ENCODE measurements around the gene RTCB. TPM values are rescaled to one million over a fixed set of nuclear protein-coding genes. Genes with fewer than 3 reads are reported as not detected.

The RTCB gene
- total and polyA plus RNA-seq, 2 experiments from 2014 or later = 52.5 to 99.0 TPM

DNA sequence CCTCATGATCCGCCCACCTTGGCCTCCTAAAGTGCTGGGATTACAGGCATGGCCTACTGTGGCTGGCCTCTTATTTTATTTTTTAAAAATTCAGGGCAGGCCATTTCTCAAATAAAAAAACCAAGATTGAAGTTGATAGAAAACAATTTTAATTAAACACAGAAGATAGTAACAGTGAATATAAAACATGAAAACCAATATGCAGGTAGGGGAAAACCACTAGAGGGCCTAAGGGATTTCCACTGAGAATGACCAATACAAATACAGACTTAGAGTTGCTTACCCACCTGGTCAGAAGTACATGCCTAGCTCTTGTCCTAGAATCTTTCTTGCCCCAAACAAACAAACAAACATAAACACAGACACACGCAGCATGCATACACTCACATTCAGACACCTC is 1.7 kb upstream of the RTCB start:
- Histone ChIP-seq H3K79me2 (replicated peaks; ENCODE audit: insufficient read depth) (peaks cover 32% of the 10 kb centered on the region), H2AFZ (peak overlapping the region; percentile 60; the same call in 1 of the 2 replicates), H3K36me3 (ENCODE audit: insufficient read depth) (no peaks in the 10 kb centered on the region), H3F3A (replicated peaks; ENCODE audit: low read depth) (no peaks in the 10 kb centered on the region), H3K4me2 (no peak overlapping the region), H3K27me3 (ENCODE audit: insufficient read depth) (peaks cover 14% of the 10 kb centered on the region; the same call in 1 of the 2 replicates), H4K20me1 (replicated peaks; ENCODE audit: insufficient read depth) (peaks cover 15% of the 10 kb centered on the region; the same call in 1 of the 2 replicates), H3K4me1 (ENCODE audit: insufficient read depth) (peaks cover 6% of the 10 kb centered on the region; the same call in 1 of the 2 replicates), H3K4me3 (no peak overlapping the region), H3K9me2 (ENCODE audit: insufficient read depth) (no peaks in the 10 kb centered on the region), H3K27ac (ENCODE audit: low read depth) (no peak overlapping the region)
- no peaks in the 10 kb centered on the region; the same call in 2 of the 3 replicates for H3K9me3 Mint-ChIP-seq
- no peak overlapping the region; the same call in 1 of the 2 replicates for H3K27ac Mint-ChIP-seq
- peaks cover 8% of the 10 kb centered on the region for H3K36me3 Mint-ChIP-seq (ENCODE audit: low read depth)
- TF ChIP-seq EZH2phosphoT487 (IDR thresholded peaks at IDR 0.05; ENCODE audit: unreplicated experiment) (no peak), CREB1 (CRISPR knock-in tag; IDR thresholded peaks at IDR 0.05; ENCODE audit: low read depth) (no peak)
- TF ChIP-seq, protein P1, sequence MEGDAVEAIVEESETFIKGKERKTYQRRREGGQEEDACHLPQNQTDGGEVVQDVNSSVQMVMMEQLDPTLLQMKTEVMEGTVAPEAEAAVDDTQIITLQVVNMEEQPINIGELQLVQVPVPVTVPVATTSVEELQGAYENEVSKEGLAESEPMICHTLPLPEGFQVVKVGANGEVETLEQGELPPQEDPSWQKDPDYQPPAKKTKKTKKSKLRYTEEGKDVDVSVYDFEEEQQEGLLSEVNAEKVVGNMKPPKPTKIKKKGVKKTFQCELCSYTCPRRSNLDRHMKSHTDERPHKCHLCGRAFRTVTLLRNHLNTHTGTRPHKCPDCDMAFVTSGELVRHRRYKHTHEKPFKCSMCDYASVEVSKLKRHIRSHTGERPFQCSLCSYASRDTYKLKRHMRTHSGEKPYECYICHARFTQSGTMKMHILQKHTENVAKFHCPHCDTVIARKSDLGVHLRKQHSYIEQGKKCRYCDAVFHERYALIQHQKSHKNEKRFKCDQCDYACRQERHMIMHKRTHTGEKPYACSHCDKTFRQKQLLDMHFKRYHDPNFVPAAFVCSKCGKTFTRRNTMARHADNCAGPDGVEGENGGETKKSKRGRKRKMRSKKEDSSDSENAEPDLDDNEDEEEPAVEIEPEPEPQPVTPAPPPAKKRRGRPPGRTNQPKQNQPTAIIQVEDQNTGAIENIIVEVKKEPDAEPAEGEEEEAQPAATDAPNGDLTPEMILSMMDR (conservative IDR thresholded peaks at IDR 0.05; ENCODE audit: low read depth in 2 of 2) = peak; percentile 46 to 69
- peak; percentile 37 for ATAC-seq
- peaks cover 4% of the 10 kb centered on the region for H3K27me3 Mint-ChIP-seq (ENCODE audit: insufficient read depth, low read depth, poor library complexity)
- peak; percentile 40 for DNase-seq (ENCODE audit: low spot score)
- no peak overlapping the region for H3K4me3 Mint-ChIP-seq
- peaks cover 17% of the 10 kb centered on the region for H3K4me1 Mint-ChIP-seq

DNA sequence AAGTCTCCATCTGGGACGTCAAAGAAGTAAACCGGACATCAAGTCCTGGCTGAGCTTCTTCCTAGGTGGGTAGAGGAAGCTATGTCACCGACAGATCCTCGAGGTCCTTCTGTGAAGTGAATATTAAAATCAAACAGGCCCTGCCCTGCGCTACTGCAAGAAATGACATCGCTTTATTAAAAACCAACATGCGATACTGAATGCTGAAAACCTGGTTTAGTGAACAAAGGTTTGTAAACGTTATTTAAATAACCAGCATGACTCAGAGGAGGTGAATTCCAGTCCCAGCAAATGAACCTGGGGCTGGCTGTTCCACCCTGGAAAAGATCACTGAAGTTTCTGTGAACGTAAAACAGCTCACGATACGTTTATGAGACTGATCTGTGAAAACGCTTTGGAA is 645 bp downstream of the RTCB start:
- Histone ChIP-seq H3K27ac (ENCODE audit: low read depth) (no peak overlapping the region), H3K79me2 (replicated peaks; ENCODE audit: insufficient read depth) (peaks cover 39% of the 10 kb centered on the region), H3K9me2 (ENCODE audit: insufficient read depth) (no peaks in the 10 kb centered on the region), H4K20me1 (replicated peaks; ENCODE audit: insufficient read depth) (peaks cover 15% of the 10 kb centered on the region; the same call in 1 of the 2 replicates), H3K27me3 (ENCODE audit: insufficient read depth) (no peaks in the 10 kb centered on the region; the same call in 1 of the 2 replicates), H3K4me1 (ENCODE audit: insufficient read depth) (peaks cover 6% of the 10 kb centered on the region; the same call in 1 of the 2 replicates), H3F3A (replicated peaks; ENCODE audit: low read depth) (no peaks in the 10 kb centered on the region), H2AFZ (peak overlapping the region; percentile 89), H3K4me3 (peak overlapping the region; percentile 73), H3K4me2 (peak overlapping the region; percentile 78), H3K36me3 (ENCODE audit: insufficient read depth) (peaks cover 23% of the 10 kb centered on the region)
- peak overlapping the region; percentile 91 for H3K27ac Mint-ChIP-seq
- peaks cover 17% of the 10 kb centered on the region for H3K4me1 Mint-ChIP-seq
- peaks cover 3% of the 10 kb centered on the region for H3K27me3 Mint-ChIP-seq (ENCODE audit: insufficient read depth, low read depth, poor library complexity)
- H3K4me3 Mint-ChIP-seq = peak overlapping the region; percentile 96
- no peak; the same call in 2 of the 3 replicates for ATAC-seq
- peak; percentile 50 for DNase-seq (ENCODE audit: low spot score)
- H3K9me3 Mint-ChIP-seq = no peaks in the 10 kb centered on the region; the same call in 2 of the 3 replicates
- H3K36me3 Mint-ChIP-seq (ENCODE audit: low read depth) = peaks cover 25% of the 10 kb centered on the region
- TF ChIP-seq ZNF114 (CRISPR knock-in tag; IDR thresholded peaks at IDR 0.05) (no peak), ETS1 (IDR thresholded peaks at IDR 0.05) (no peak), EZH2 (IDR thresholded peaks at IDR 0.05; ENCODE audit: low read depth, unreplicated experiment) (no peak), REST (IDR thresholded peaks at IDR 0.05; ENCODE audit: unreplicated experiment) (no peak), POLR2AphosphoS5 (IDR thresholded peaks at IDR 0.05; ENCODE audit: low read depth) (no peak), JUNB (IDR thresholded peaks at IDR 0.05; ENCODE audit: unreplicated experiment) (no peak)
